ENCODE data around the gene GNPAT.

GNPAT gene

GRCh38 chr1:231213831-231214573 is 27.0 kb upstream of the GNPAT start:
- no peak for DNase-seq

- DNase-seq = no peak
Observed at GRCh38 chr1:231214918-231215680, 25.9 kb upstream of the GNPAT start.

GRCh38 chr1:231215681-231216385 is 25.2 kb upstream of the GNPAT start:
- DNase-seq = no peak

GRCh38 chr1:231216498-231216897 is 24.5 kb upstream of the GNPAT start:
- no peak for DNase-seq

GRCh38 chr1:231217056-231217455 is 24.0 kb upstream of the GNPAT start:
- no peak for DNase-seq

GRCh38 chr1:231218078-231218477 is 22.9 kb upstream of the GNPAT start:
- no peak for DNase-seq

- DNase-seq = no peak
Observed at GRCh38 chr1:231219422-231220401, 21.3 kb upstream of the GNPAT start.

- no peak for DNase-seq
Observed at GRCh38 chr1:231220801-231221200, 20.2 kb upstream of the GNPAT start.

GRCh38 chr1:231226156-231226555 is 14.9 kb upstream of the GNPAT start:
- DNase-seq = no peak

GRCh38 chr1:231231511-231231910 is 9.5 kb upstream of the GNPAT start:
- no peak for DNase-seq

- no peak for DNase-seq
Observed at GRCh38 chr1:231232870-231233734, 7.9 kb upstream of the GNPAT start.

- DNase-seq = no peak
Observed at GRCh38 chr1:231233735-231234417, 7.1 kb upstream of the GNPAT start.

- no peak for DNase-seq
Observed at GRCh38 chr1:231234506-231234905, 6.5 kb upstream of the GNPAT start.

GRCh38 chr1:231235526-231236207 is 5.3 kb upstream of the GNPAT start:
- no peak for DNase-seq

GRCh38 chr1:231236208-231236591 is 4.8 kb upstream of the GNPAT start:
- no peak for DNase-seq

GRCh38 chr1:231236938-231237337 is 4.1 kb upstream of the GNPAT start:
- no peak for DNase-seq

- DNase-seq = no peak
Observed at GRCh38 chr1:231238298-231238697, 2.7 kb upstream of the GNPAT start.

GRCh38 chr1:231240531-231240882 is 505 bp upstream of the GNPAT start:
- DNase-seq = no peak

GRCh38 chr1:231241750-231242149 is 738 bp downstream of the GNPAT start:
- peak; percentile 1 for DNase-seq

- DNase-seq = peak; percentile 3
Observed at GRCh38 chr1:231242516-231243198, 1.6 kb downstream of the GNPAT start.
